T1000 (cell line): ENCODE data around the gene LRP1.

Experiments
- DNase-seq: peaks from one replicate; lab custom pipeline; 2025; ENCODE audit warnings: mixed read lengths; lab: John Stamatoyannopoulos, UW

The LRP1 gene

DNA sequence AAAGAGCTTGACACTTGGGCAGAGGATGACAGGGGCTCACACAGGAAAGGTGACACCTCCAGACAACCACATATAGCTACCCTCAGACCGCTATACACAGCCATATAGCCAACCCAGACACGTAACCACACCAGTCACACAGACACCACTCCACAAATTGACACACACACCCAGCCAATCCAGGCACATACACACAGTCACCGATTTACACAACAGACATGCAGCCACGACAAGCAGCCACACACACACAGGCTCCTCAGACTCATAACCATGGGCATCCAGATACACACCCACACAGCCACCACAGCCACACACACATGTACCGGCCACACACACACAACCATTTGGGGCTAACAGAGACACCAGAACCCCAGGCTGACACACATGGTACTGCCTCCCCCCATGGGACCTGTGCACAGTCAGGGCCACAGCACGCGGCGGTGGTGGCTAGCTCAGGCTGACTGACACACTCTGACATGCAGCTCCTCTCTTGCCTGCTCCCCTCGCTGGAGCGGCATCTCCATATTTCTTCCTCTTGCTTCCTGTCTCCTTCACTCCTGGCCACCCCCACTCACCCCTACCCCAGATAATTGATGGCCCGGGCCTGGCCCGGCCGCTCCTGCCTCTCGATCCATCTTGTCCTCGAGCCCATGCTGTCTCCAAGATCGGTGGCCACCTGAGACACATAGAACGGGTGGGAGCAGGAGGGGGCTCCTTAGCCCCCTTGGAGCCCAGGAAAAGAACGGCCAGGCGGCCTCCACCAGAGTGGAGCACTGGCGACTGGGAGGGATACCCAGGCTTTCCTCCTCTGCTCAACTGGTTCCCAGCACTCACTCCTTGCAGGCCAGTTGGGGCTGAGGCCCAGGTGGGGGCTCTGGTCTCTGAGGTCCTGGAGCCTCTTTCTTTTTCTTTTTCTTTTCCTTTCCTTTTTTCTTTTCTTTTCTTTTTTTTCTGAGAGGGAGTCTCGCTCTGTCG is 95.2 kb downstream of the LRP1 start:
- no peak for DNase-seq

- no peak for DNase-seq
These were observed 96.1 kb downstream of the LRP1 start for GRCh38 chr12:57224278-57224972.

DNA sequence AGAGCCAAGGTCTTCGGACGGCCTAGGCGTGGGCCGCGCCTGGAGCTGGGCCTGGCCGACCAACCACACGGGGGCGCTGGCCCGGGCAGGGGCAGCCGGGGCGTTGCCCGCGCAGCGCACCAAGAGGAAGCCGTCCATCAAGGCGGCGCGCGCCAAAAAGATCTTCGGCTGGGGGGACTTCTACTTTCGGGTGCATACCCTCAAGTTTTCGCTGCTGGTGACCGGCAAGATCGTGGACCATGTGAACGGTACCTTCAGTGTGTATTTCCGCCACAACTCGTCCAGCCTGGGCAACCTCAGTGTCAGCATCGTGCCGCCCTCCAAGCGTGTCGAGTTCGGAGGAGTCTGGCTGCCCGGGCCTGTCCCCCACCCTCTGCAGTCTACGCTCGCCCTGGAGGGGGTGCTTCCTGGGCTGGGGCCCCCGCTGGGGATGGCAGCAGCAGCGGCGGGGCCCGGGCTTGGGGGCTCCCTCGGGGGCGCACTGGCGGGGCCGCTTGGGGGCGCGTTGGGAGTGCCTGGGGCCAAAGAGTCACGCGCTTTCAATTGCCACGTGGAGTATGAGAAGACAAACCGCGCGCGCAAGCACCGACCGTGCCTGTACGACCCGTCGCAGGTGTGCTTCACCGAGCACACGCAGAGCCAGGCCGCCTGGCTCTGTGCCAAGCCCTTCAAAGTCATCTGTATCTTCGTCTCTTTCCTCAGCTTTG is 96.8 kb downstream of the LRP1 start:
- DNase-seq = no peak

- DNase-seq = no peak
These were observed 97.5 kb downstream of the LRP1 start for GRCh38 chr12:57225680-57226210.

- no peak for DNase-seq
These were observed 98.5 kb downstream of the LRP1 start for GRCh38 chr12:57226588-57227314.

DNA sequence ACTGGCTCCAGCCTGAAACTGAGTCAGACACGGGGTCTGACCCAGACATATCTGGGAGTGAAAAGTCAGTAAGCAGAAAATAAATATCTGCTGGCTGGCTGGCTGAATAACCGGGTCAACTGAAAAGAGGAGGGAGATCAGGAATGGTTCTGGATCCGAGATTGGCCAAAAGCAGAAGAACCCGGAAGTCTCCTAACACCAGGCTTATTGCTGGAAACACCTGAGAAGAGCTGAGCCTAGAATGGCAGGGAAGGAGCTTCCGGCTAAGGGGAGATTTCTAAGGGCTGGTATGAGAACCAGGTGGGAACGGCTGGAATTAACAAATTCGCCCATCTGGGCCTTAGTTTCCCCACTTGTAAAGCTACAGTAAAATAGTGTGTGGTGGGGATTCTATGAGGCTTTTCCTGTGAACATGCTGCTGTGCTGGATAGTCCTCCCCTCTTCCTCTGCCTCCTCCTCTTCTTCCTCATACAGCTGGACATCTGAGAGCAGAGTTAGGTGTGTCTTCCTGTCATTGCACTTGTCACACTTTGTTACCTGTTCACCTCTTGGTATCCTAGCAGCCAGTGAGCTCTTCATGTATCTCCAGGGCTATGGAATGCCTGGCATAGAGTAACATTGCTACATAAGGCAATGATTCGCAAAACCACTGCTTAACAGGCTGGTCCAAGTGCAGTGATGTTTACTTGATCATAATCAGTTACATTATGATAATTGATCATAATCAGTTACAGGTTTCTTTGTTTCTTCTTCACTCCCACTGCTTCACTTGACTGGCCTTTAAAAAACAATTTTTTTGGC is 99.2 kb downstream of the LRP1 start:
- no peak for DNase-seq

- no peak for DNase-seq
These were observed 100.9 kb downstream of the LRP1 start for GRCh38 chr12:57229046-57229633.

- peak; percentile 94 for DNase-seq
These were observed 101.5 kb downstream of the LRP1 start, which contains the start of gene SHMT2 for GRCh38 chr12:57229634-57230380. Gene SHMT2, plus strand, starts transcription at chr12:57229711. Its CDS starts 68 bp downstream, at chr12:57229779.

DNA sequence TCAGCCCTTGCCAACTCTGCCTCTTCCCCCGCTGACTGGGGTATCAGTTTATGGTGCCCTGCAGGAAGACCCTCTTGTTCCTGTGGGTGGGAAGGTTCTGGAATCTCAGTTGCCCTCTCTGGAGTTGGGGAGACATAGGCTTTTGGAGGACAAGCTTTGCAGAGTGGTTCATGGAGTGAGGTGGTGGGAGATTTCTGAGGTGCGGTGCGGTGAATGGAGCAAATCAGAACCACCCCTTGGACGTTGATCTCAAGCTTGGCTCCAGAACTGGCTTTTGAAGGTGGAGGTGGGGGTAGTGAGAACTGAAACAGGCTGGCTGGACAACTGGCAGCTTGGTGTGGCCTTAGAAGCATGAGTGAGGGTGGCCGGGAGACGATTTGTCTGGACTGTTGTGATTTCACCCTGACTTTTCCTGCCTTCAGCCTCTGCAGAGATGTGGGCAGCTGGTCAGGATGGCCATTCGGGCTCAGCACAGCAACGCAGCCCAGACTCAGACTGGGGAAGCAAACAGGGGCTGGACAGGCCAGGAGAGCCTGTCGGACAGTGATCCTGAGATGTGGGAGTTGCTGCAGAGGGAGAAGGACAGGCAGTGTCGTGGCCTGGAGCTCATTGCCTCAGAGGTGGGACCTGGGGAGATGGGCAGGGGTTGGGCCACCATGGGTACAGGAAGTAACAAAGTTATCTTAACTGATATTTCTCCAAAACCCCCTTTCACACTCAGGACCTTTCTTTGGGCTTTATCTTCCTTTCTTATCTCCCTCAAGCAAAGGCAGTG is 102.3 kb downstream of the LRP1 start:
- DNase-seq = no peak

GRCh38 chr12:57231276-57232021 is 103.2 kb downstream of the LRP1 start:
- DNase-seq = no peak

- DNase-seq = no peak
These were observed 104.0 kb downstream of the LRP1 start for GRCh38 chr12:57232156-57232756.

DNA sequence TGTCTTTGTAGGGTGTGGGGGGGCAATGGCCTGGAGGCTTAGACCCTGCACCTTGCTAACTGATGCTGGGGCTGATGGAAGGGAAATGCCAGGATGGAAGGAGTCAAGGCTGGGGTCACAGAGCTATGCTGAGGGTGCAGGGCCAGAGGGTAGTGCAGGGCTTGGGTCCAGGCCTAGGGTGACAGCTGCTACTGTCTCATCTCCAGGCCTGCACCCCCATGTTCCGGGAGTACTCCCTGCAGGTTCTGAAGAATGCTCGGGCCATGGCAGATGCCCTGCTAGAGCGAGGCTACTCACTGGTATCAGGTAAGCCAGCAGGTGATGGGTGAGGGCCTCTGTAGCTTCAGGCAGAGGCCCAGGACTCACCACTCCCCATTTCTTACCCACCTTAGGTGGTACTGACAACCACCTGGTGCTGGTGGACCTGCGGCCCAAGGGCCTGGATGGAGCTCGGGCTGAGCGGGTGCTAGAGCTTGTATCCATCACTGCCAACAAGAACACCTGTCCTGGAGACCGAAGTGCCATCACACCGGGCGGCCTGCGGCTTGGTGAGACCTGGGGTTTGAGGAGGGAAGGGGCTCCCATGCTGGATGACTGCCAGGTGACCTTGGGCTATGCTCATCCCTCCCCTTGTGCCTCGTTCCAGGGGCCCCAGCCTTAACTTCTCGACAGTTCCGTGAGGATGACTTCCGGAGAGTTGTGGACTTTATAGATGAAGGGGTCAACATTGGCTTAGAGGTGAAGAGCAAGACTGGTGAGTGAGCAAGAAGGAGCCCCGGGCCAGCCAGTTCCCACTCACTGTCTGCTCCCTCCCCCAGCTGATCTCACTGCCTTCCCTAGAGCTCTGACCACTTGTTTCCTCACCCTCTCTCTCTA is 105.3 kb downstream of the LRP1 start:
- no peak for DNase-seq

- DNase-seq = no peak
These were observed 105.9 kb downstream of the LRP1 start for GRCh38 chr12:57234233-57234570.

DNA sequence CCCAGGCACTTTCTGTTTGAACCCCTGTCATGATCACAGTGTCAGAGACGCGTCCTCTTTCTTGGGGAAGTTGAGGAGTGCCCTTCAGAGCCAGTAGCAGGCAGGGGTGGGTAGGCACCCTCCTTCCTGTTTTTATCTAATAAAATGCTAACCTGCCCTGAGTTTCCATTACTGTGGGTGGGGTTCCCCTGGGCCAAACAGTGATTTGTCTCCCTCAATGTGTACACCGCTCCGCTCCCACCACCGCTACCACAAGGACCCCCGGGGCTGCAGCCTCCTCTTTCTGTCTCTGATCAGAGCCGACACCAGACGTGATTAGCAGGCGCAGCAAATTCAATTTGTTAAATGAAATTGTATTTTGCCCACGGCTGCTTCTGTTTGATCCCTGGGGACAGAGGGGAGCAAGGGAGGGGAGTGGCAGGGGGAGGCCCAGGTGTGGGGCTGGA is 106.3 kb downstream of the LRP1 start:
- no peak for DNase-seq

DNA sequence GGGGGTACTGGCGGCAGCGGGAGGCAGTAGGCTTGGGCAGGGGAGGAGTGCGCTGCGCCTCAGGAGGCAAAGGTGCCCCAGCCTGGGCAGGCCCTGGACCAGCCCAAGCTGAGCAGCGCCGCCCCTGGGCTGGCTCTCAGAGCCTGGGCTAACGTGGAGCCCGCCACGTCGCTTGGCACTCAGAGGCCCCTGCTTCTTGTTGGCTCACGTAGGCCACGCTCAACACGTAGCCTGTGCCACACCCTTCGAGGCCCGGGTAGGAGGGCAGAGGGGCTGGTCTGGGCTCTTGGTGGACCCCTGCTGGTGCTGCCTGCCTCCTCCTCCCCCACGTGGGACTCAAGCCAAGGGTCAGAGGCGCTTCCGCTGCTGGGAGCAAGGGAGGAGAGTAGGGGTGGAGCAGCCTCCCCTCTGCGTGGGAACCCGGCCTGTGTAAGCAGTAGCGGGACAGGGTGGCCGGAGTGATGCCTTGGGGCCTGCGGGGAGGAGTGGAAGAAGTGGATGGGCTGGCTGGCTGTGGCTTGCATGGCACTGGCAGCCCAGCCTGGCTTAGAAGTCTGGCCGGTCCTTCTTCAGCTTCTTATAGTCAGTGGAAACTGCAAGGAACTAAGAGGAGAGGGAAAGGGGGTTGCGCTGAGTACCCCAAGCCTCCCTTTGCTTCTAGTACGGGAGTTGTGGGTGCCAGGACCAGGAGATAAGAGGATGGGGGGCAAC is 106.9 kb downstream of the LRP1 start:
- no peak for DNase-seq

GRCh38 chr12:57235728-57236131 is 107.4 kb downstream of the LRP1 start:
- no peak for DNase-seq
